Stimulated activated CD4-positive, alpha-beta T cell treated with anti-CD3 and anti-CD28 coated beads, Interleukin-2, amount 100 ng/mL, for 24 hours (primary cell): ENCODE measurements around the gene OR10G8.

Experiments
- DNase-seq, 2 donors: peaks; one replicate each; pipeline ENCODE4 v3.0.0-alpha.2; 2020

Gene OR10G8

GRCh38 chr11:124079631-124080326 is 53.2 kb downstream of the OR10G8 start:
- no peak for DNase-seq
